Pulmonary artery endothelial cell (primary cell): Measurements from ENCODE around the gene TNRC6B. TPM values are rescaled to one million over a fixed set of nuclear protein-coding genes. Genes with fewer than 3 reads are reported as not detected.
"Not testable (repeated sequence)": the region's sequence is repeated elsewhere in the genome, so short reads cannot be mapped to it uniquely, and the experiment has no call there.

Source experiments
- DNase-seq: peaks from one replicate; pipeline ENCODE4 v3.0.0-alpha.2; 2011; ENCODE audit warnings: low read depth, low spot score
- total RNA-seq: library from RNA; depleted of rRNA; stranded (reverse); fragments of >200 nt; gene quantifications from 2 replicates; pipeline ENCODE4 v1.2.3, GENCODE V29; 2014

The TNRC6B gene
- total RNA-seq, 1 donor from 2014 or later = 13.3 TPM

DNA sequence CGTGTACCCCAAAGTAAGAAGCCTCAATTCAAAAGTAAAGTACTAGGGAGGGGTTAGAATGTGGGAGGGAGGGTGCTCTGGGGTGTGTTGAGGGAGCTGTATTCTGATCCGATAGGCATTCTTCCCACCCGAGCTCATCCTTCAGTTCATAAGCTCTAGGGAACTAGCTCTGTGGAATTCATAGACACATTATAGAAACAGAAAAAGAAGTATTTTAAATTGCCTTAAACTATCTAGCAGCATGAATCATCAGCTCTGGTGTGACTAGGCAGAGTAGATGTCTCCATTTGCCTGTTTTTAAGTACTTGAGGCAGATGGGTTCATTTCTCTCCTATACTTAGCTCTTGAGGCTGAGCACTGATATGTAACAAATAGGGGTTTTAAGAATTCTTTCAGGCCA is 185.3 kb downstream of the TNRC6B start:
- DNase-seq = no peak

GRCh38 chr22:40364431-40364830 is 186.7 kb downstream of the TNRC6B start:
- no peak for DNase-seq

- DNase-seq = no peak
Measured at GRCh38 chr22:40366068-40366467, 188.3 kb downstream of the TNRC6B start.

GRCh38 chr22:40367342-40367741 is 189.6 kb downstream of the TNRC6B start:
- DNase-seq = no peak

- DNase-seq = no peak
Measured at GRCh38 chr22:40368016-40368415, 190.3 kb downstream of the TNRC6B start.

DNA sequence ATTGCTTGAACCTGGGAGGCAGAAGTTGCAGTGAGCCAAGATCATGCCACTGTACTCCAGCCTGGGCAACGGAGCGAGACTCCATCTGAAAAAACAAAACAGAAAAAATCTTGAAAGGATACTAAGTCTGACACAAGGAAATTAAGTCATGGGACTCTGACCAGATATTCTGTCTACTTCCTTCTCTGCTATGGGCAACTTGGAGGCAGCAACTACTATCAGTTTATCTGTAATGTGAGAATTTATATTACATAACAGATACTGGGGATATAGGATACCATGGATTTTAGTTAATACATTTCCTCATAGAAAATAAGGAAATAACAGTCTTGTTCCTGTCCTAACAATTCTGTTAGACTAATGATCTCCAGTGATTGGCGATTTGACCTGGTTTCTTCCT is 191.1 kb downstream of the TNRC6B start:
- no peak for DNase-seq

GRCh38 chr22:40374567-40374966 is 196.8 kb downstream of the TNRC6B start:
- no peak for DNase-seq

DNA sequence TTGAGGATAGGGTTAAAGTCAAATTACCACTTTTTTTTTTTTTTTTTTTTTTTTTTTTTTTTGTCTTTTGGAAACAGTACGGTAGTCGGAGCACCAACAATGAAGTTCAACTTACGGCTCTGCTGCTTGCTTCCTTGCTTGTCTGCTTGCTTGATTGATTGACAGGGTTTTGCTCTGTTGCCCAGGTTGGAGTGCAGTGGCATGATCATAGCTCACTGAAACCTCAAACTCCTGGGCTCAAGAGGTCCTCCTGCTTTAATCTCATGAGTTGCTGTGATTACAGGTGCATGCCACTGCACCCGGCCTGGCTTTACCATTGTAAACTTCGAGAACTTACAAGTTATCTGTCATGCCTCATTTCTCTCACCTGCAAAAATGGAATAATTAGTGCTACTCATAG is 198.4 kb downstream of the TNRC6B start:
- no peak for DNase-seq

GRCh38 chr22:40377931-40378330 is 200.2 kb downstream of the TNRC6B start:
- no peak for DNase-seq

GRCh38 chr22:40378448-40378847 is 200.7 kb downstream of the TNRC6B start:
- DNase-seq = not testable (repeated sequence)

DNA sequence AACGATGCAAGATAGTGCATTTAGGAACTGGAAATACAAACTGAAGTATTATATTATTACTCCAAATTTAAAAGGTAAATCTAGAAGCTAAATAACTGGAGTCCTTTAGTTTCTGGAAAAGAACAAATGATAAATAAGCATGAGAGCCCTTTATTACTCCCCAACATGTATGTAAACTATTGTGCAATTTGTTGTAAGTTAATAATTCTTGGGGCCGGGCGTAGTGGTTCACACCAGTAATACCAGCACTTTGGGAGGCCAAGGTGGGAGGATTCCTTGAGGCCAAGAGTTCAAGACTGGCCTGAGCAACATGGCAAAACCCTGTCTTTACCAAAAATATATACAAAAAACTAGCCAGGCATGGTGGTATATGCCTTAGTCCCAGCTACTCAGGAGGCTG is 203.7 kb downstream of the TNRC6B start:
- no peak for DNase-seq

DNA sequence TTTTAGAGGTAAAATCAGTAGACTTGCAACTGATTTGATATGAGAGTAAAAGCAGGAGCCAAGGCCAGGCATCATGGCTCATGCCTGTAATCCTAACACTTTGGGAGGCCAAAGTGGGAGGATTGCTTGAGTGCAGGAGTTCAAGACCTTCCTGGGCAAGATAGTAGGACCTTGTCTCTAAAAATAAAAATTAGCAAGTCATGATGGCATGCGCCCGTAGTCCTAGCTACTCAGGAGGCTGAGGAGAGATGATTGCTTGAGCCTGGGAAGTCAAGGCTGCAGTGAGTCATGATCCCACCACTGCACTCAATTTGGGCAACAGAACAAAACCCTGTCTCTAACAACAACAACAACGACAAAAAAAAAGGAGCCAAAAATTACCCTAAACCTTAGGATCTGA is 206.2 kb downstream of the TNRC6B start:
- DNase-seq = no peak

- no peak for DNase-seq
Measured at GRCh38 chr22:40385036-40385782, 207.5 kb downstream of the TNRC6B start.

Other genes starting within 250 kb of the TNRC6B start
- gene TMA7B, start 217.5 kb upstream of the TNRC6B start, total RNA-seq = not detected in 2 replicates
- gene FAM83F, start 183.0 kb upstream of the TNRC6B start, total RNA-seq = 0.04 TPM in 1 of 2 replicates, not detected in the other
- 172 and 187 TPM in 2 replicates for gene ADSL, start 168.6 kb downstream of the TNRC6B start, total RNA-seq
- 59.4 and 61.3 TPM in 2 replicates for gene SGSM3, start 192.7 kb downstream of the TNRC6B start, total RNA-seq